Measurements from ENCODE around the gene IKBKE.

IKBKE gene

DNA sequence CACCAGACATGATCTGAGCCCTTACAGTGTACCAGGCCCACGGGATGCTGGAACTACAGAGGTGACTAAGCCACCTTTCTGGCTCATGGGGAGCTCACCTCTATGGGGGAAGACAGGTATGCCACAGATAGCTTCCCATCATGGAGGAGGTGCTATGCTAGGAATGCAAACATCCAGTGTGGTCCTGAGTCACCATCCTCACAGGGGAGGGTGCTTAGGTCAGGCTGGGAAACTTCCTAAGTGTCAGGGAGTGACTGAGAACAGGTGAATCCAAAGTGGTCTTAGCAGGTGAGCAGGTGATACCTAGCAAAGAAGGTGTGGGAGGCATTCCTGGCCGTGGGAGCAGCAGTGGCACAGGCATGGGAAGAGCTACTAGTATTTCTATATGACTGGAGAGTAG lies 28.4 kb downstream of the IKBKE start:
- no peak for DNase-seq

DNA sequence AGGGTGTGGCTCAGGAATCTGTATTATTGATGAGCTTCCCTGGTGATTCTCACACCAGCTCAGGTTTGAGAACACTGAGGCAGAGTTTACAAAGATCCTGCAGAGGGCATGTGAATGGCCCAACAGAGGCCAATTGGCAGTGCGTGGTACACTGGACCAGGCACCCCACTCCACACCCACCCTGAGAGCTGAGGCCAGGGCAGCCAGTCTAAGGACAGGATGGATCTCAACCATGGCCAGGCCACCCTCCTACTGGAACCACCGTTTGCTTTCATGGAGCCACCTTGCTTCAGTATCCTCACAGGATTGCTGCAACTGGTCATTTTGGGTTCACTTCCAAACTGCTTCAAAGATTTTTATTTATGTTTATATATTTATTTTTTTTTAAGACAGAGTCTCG lies 29.8 kb downstream of the IKBKE start:
- DNase-seq = no peak

DNA sequence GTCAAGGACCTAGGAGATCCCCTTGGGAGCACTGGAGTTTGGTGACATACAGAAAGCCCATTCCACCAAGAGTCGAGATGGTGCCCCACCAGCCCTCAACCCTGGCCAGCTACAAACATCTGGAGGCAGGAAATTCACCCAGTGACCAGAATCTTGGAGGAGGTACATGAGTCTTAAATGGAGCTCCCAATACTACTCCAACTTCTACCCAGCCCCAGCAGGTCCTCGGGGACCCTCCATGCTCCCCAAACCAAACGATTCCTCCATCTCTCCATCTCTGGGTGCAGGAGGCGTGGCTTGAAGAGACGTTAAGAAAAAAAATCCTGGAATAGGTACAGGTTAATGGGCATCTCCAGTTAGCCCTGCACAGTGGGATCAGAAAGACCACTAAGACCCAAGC lies 31.6 kb downstream of the IKBKE start:
- DNase-seq = no peak

DNA sequence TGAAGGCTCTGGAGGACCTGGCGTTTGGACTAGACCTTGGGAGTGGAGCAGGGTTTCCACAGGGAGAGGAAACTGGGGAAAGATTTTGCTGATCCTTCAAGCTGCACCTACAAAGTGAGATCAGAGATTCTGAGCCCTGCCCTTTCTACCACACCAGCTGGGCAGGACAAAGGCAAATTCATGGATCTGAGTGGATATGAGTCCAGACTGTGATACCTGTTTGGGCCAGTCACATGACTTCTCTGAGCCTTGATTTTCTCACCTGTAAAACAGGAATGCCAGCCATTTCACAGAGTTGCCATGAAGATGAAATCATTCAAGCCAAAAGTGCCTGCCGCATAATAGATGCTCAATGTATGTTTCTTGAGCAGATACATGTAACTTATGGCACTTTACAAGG lies 32.1 kb downstream of the IKBKE start:
- no peak for DNase-seq

DNA sequence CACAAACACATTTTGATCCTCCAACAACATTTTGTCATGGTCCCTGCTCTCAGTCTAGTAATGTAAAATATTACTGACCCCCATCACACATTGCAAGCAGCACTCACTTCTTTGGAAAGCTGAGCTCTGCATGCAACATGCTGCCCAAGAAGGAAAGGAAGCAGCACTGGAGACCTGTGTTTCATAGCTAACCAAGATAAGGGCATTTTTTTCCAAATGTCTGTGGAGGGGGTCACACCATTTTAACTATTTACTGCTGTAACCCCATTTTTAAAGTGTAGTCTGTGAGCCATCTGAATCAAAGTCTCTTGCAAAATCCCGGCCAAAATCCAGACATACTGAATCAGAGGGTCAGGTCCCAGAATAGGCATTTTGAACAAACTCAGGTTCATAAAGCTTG lies 32.5 kb downstream of the IKBKE start:
- DNase-seq = no peak

DNA sequence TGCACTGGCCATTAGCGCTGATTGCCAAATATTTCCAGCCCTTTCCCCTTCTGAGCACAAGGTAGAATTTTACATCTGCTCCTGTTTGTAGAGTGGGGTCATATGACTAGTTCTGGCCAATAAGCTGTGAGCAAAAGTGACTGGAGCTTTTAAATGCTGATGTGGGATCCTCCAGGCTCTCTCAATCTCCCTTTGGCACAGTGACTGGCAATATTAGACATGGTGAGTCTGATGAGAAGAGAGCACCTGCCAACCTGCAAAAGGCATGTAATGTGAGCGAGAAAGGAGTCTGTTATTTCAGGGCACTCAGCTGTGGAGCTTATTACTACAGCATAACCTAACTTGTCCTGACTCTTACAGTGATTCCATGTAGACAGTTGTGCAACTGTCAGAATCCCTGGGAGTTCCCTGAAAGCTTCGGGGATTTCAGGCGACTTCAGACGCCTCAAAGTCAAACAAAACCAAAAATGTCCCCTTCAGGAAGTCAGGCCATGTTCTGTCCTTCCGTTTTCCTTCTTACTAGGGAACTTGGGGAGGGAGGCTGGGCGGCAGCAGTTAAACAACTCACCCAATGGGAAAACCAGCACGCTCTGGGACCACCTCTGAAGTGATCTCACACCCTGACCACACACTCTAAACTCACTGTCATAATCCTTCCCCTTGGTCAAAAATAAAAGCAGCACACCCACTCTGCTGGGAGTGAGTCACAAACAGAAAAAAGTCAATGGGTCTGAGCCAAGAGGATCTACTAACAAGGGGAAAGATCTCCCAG lies 33.5 kb downstream of the IKBKE start:
- no peak for DNase-seq

DNA sequence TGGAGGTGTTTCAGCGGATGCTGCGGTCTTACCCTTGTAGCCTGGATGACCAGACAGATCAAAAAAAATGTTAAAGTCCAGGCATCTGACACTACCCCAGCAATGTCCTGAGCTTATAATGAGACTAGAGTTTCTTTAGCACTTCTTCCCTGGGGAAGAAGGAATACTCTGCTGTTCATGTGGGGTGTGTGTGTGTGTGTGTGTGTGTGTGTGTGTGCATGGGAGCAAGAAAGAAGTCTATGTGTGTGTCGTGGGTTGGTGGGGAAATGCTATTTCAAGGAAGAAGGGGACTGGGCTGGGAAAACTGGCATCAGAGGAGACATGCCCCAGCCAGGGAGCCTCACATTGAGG lies 34.1 kb downstream of the IKBKE start:
- no peak for DNase-seq

DNA sequence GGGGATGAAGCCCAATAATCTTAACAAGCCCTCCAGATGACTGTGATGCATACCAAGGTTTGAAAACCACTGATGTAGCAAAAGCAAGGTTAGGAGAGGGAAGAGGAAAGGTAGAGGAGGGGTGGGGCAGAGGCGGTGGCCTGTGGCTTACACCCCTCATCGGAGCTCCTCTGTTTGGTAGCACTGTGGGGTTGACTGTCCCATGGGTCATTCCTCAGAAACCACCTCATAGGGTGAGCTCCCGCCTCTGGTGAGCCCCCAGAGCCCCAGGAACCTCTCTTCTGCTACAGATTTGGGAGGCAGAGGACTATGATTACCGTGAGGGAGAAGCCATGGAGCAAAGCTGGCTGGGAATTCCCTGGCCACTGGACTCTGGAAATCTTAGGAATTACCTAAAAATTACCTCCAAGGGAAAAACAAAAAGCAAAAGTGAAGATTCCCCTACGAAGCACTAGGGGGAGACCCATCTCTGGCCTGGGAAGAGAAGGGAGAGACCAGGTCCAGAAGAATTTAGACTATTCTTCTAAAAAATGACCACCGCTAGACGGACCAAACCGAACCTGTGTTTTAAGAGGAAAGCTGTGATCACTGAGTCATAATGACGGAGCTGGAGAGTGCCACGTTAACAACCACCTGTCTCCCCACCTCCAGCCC lies 35.6 kb downstream of the IKBKE start:
- DNase-seq = no peak

DNA sequence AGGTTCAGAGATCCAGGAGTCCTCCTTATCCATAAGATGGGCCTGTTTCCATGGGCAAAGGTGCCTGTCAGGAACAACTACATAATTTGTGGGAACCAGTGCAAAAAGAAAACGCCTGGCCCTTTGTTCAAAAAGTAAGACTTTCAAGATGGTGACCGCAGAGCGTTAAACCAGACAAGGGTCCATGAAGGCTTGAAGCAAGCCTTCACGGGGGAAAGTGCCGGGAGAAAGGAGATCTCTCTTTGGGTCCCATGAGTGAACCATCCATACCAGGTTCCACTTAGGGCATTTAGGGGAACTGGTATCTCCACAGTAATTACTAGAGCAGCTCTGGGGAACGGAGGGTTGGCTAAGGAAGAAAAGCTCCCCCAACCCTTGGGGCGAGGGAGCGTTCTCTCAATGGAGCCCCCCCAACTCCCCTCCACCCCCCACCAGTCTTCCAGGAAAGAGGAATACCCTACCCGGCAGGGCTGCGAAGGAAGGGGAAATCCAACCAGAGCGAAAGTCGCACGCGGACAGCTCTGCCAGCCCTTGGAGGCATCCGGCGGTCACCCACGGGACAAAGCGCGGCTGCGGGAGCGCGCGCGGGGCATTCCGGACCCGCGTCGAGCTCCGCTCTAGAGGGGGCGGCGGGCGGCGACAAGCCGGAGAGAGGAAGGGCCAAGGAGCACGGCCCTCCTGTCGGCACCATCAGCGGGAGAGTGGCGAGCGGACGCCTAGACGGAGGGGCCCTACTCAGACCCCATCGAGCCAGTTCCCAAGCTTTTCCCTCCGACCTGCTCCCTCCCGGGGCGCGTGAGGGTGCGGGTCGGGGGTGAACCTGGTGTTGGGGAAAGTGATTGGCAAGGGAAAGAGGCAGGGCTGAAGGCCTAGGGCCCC lies 36.4 kb downstream of the IKBKE start:
- DNase-seq = no peak

DNA sequence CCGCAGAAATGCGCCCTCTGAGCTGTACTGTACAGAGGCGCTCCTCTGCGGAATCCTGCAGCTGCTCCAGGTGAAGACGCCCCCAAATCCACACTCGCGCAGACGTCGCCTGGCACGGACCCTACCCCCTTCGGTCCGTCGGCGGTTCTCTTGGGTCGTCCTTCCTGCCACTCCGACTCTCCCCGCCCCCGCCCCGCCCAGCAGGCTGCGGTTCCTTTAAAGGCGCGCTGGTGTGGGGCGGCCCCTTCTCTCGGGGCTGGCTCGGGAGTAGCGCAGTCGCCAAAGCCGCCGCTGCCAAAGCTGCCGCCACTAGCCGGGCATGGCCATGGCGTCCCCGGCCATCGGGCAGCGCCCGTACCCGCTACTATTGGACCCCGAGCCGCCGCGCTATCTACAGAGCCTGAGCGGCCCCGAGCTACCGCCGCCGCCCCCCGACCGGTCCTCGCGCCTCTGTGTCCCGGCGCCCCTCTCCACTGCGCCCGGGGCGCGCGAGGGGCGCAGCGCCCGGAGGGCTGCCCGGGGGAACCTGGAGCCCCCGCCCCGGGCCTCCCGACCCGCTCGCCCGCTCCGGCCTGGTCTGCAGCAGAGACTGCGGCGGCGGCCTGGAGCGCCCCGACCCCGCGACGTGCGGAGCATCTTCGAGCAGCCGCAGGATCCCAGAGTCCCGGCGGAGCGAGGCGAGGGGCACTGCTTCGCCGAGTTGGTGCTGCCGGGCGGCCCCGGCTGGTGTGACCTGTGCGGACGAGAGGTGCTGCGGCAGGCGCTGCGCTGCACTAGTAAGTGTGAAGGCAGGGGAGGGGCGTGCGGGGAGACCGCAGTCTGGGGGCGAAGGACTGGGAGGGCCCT lies 37.2 kb downstream of the IKBKE start, which contains the start of gene RASSF5:
TSS of gene RASSF5 (plus strand) at position 248 of the 846 bp plus-strand sequence. CDS start at position 320, 72 bp downstream.
- peak; percentile 65 for DNase-seq

DNA sequence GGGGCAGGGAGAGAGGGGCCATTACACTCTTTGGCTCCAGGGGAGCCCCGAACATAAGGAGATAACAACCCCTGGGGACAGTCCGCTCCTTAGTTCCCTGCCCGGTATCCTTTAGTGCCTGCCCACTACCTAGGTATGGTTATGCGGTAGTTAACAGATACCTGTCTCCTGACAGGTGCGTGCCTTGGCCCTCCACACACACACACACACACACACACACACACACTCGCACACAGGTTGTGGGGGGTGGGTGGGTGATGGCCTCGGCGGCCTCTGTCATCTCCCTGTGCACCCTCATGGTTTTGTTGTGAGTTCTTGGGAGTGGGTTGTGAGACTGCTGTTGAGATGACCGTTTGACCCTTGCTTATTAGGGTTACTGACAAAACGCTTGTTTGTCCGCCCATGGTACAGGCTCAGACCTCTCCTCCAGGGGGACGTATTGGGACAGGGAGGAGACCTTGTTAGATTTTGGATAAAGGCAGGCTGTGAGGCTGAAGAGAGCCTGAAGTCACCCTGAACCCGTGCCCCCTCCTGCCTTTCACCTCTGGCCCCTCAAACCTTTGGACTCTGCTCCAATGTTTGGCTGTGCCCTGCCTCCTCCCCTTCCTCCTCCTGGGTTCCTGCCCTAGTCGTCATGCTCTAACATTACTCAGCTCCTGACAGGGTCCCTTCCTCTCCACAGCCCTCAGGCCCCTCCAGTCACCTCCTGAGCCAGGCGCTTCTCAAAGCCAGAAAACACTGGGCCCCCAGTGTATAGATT lies 38.0 kb downstream of the IKBKE start:
- DNase-seq = no peak

DNA sequence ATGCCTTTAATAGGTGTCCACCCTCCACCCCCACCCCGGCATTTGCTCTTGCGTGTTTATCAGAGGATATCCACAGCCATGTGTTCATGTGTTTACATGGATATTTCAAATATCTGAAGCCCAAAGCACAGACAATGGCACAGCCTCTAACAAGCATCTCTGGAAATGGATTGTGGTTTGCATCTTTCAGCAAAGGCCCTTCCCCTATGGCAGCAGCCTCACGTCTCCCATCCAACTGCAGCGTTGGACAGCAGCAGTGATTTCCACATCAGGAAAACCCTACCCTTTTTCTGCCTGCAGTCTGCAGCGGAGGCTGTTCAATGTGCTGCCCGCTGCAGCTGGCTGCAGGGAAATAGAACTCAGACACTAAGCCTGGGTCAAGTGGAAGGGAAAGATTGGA lies 38.7 kb downstream of the IKBKE start:
- no peak for DNase-seq

DNA sequence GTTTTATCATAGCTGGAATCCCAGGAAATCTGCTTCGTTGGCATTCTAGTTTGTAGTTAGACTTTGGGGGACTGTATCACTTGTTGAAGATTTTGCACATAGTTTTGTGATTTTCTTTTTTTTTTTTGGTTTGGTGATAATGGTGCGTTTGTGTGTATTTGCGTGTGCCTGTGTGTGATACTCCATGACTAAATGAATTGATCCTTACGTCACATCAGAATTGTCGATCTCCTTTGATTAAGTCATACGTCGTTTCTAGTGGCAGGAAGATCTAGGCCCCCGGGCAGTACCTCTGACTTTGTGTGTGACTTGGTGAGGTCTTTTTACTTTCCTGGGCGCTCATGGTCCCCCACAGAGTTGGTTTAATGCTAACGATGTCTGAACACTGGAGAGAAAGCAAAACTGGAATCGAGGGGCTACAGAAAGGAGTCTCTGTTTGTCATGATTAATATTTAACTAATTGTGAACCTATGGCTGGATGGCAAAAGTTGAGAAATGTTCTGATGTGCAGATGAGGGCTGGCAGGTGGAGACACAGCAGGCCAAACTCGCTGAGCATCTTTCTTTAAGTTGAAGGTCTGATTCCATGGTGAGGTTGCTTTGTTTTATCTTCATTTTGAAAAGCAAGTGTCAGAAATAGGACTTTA lies 39.5 kb downstream of the IKBKE start:
- DNase-seq = no peak

DNA sequence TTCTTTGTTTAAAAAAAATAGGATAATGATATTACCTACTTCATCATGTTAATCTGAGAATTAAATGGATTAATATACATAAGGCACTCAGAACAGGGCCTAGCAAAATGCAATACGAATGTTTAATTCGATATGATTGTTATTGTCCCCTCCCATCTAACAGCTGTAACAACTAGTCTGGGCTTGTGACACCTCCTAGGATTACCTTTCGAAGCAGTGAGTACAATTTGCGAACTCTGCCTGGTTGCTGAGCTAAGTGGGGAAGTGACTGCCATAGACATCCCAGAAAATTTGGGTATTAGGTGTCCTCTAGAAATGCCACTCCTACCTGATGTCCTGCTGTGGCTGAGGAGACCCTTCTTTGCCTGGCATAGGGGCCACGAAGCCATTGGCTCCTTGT lies 40.1 kb downstream of the IKBKE start:
- no peak for DNase-seq

DNA sequence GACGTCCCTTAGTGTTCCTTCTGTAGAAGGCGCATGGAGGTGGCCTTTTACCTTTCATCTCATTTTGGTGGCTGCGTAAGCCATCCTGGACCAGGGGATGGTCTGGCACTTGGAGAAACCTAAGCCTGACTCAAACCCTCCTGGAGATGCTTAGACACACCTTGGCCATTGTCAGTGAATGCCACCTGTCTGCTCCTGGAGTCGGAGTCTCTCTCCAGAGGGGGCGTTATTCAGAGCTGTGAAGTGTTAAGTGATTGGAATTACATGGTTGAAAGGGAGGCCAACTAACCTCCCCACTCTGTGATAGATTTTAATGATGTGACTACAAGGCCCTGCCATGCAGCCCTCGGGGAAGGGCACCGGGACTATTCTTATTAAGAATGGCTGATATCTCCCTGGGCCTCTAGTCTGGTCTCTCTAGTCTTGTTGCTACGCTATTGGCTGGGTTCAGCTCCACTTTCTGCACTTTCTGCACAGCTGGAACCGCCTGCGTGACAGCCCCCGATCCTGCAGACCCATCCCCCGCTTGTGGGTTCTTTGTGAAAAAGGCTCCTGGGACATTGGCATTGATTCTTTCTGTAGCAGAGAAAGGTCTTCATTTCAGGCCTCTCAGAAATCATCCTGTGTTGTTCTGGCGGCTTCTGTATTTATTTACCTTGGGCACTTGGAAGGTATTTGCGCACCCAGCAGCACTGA lies 41.2 kb downstream of the IKBKE start:
- DNase-seq = no peak

DNA sequence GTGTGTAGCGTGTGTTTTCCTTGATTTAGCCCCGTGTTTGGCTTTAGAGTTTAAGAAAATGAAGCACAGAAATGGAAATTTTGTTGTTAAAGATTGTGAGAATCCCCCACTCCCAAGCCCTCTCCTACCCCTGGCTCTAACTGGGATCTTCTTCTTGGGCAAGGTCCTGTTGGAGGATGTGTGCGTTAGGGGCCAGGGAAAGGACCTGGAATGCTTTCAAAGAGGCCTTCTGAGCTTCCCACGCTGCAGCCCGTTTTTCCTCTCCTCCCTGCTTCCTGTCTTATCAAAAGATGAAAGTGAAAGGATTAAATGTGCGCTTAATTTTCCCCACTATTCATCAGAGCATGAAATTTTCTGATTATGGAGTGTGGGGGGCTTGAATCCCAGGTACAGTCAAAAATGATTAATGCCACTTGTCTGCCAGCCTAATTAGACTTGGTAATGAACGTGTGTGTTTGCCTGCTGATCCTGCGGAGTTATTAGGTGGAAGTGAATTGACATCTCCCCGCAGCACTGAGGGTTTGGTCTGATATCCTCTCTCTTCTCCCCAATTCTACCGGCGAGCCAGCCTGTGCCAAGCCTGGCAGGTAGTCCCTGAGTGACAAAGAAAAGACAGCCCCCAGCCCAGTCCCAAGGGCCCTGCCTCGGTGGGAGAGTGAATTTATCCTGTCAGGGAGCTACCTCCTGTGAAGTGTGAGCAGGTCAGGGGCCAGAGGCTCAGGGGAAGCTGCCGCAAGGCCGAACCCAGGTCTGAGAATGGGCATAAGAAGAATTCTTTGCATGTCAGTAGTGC lies 42.0 kb downstream of the IKBKE start:
- DNase-seq = no peak

DNA sequence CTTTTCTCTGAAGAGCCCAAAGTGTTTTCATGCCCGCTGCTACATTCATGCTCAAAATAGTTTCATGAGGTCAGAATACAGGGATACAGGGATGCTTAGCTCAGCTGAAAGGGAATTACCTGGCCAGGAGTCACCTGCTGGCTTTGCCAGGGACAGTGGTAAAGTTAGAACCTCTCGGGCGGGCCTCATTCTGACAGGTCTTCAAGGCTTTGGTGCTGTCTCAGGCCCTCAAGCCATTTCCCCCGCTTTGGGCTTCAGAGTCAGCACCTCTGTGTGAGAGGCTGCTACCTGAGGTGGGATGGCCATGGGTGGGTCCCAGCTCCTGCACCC lies 42.5 kb downstream of the IKBKE start:
- no peak for DNase-seq

DNA sequence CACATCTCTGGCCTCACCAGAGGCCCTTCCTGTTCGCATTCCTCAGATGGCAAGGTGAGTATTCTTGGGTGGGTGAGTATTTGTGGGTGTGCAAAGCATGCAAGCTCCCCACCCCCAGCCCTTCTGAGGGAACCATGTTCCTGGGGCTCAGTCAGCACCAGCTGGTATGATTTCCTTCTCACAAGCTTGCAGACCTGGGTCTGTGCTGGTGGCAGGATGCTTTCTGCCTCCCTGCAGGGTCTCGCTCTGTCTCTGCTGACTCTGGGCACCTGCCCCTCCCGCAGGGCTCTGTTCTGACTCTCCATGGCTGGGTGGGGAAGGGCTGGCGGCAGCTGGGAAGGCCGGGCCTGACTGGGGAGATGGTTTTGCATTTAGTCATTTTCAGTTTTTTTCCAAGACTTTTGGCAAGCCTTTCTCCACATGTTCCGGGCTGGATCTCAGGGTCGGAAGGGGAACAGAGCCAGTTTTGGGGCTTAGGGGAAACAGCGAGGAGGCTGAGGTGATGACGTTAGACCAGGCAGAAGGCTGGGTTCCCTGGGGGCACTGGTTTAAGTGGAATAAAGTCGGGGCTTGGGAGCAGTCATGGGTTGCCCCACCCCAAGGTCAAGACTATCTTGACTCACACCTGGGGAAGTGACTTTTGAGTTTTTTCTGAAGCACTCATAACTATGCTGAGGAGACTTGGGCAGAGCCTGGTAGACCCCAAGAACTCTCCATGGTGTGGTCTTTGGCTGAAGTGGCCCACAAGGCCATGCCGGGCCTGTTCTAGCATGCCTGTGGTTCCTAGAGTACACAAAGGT lies 43.2 kb downstream of the IKBKE start:
- no peak for DNase-seq

DNA sequence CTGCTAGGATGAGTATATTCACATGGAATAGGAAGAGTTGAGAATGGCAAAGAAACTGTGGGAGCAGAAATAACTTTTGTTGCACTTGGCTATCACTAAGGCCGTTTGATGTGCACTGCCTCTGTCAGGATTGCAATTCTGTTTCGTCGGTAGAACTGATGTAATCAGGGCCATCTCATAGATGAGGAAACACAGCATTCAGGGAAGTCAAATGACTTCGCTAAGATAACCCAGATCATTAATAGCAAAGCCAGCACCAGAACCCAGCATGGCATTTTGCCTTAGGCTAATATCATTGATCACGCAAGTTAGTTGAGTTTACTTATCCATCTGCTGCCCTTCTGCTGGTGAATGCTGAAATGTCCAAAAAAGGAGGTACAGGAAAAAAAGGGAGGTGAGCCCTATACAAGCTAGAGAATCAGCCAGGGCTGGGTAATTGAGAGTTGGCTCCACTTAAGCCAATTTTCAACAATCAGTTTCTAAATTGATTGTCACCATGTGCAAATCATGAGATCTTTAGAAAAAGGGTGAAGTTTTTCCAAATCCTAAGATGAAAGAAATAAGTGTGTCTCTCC lies 44.6 kb downstream of the IKBKE start:
- DNase-seq = no peak
